Fibroblast of pulmonary artery (primary cell): Measurements from ENCODE around the gene MRC2.

Source experiments
- DNase-seq: peaks from one replicate; pipeline ENCODE4 v3.0.0-alpha.2; 2010; ENCODE audit warnings: low read depth
- H3K4me3 ChIP-seq: replicated peaks from 2 replicates; pipeline ENCODE4 v1.5.1; 2011; ENCODE audit warnings: low read depth, mild to moderate bottlenecking, control low read depth, low read length, moderate library complexity
- TF ChIP-seq, protein P1 (sequence below): IDR thresholded peaks from 2 replicates; pipeline ENCODE4 v1.5.1; 2011; ENCODE audit warnings: mild to moderate bottlenecking, control low read depth, low read length, inconsistent platforms; ENCODE audit errors: missing control alignments

The MRC2 gene

DNA sequence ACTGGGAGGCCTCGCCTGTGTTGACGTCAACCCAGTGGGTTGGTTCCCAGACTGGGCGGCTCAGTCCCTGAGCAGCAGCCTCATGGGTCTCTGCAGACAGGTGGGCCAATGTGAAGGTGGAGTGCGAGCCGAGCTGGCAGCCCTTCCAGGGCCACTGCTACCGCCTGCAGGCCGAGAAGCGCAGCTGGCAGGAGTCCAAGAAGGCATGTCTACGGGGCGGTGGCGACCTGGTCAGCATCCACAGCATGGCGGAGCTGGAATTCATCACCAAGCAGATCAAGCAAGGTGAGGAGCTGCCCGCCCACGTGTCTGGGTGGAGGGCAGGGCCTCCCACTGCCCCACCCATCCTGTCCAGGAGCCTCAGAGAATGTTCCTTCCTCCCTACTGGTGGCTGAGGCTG lies 44.1 kb downstream of the MRC2 start:
- DNase-seq, result no peak
- TF ChIP-seq, protein P1, sequence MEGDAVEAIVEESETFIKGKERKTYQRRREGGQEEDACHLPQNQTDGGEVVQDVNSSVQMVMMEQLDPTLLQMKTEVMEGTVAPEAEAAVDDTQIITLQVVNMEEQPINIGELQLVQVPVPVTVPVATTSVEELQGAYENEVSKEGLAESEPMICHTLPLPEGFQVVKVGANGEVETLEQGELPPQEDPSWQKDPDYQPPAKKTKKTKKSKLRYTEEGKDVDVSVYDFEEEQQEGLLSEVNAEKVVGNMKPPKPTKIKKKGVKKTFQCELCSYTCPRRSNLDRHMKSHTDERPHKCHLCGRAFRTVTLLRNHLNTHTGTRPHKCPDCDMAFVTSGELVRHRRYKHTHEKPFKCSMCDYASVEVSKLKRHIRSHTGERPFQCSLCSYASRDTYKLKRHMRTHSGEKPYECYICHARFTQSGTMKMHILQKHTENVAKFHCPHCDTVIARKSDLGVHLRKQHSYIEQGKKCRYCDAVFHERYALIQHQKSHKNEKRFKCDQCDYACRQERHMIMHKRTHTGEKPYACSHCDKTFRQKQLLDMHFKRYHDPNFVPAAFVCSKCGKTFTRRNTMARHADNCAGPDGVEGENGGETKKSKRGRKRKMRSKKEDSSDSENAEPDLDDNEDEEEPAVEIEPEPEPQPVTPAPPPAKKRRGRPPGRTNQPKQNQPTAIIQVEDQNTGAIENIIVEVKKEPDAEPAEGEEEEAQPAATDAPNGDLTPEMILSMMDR, result no peak
- H3K4me3 ChIP-seq, result no peak overlapping the region

DNA sequence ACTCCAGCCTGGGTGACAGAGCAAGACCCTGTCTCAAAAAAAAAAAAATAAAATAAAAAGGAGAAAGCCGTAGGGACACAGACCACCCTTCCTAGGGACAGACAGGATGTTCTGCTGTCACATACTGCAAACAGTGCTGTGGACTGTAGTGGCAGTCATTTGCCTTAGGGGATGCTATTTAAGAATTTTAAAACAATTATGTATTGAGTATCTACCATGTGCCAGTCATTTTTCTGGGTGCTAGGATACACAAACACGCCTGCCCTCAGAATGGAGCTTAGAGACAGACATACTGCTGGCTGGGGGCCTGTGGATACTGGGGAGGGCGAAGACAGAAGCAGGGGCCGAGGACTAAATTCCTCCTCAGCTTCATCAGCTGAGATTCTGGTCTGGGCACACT lies 45.5 kb downstream of the MRC2 start:
- H3K4me3 ChIP-seq, result no peak overlapping the region
- TF ChIP-seq, protein P1, result no peak
- DNase-seq, result no peak

DNA sequence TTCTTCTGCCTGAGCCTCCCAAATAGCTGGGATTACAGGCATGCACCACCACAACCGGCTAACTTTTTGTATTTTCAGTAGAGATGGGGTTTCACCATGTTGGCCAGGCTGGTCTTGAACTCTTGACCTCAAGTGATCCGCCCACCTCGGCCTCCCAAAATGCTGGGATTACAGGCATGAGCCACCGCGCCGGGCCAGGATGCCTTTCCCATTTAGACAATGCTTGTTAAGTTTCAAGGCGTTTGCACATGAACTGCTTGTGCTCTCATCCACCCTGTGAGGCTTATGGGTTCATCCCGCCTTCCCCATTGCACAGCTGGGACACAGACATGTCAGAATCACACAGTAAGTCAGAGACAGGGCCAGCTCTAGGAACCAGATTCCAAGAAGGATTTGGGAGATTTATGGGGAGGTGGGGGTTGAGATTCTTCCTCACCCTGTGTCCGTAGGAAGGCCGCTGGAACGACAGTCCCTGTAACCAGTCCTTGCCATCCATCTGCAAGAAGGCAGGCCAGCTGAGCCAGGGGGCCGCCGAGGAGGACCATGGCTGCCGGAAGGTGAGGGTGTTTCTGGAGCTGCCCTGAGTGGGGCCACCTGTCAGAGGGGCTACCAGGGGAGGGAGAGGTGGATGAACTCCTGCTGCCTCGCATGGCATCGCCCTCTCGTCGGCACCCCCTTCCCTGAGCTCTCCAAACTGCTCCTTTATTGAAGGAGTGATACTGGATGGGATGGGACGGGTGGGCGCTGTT lies 46.3 kb downstream of the MRC2 start:
- DNase-seq, result no peak
- TF ChIP-seq, protein P1, result no peak
- H3K4me3 ChIP-seq, result no peak overlapping the region

DNA sequence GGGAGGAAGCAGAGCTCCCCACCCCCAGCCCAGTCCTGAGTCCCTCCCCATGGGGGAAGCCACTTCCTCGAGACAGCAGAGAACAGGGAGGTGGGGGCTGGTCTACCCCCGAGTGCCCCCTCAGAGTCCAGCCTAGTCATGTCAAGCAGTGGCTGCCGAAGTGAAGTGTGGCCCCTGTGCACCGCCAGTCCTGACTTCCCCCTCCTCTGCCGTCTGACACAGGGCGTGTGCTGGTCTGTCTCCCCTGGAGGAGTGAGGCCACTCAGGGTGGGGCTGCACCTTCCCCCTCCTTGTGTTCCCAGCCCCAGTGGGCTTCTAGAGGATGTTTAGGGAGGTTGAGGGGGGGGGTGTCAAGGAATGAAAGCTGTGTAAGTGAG lies 46.9 kb downstream of the MRC2 start:
- no peak for DNase-seq
- no peak overlapping the region for H3K4me3 ChIP-seq
- TF ChIP-seq, protein P1, result no peak

DNA sequence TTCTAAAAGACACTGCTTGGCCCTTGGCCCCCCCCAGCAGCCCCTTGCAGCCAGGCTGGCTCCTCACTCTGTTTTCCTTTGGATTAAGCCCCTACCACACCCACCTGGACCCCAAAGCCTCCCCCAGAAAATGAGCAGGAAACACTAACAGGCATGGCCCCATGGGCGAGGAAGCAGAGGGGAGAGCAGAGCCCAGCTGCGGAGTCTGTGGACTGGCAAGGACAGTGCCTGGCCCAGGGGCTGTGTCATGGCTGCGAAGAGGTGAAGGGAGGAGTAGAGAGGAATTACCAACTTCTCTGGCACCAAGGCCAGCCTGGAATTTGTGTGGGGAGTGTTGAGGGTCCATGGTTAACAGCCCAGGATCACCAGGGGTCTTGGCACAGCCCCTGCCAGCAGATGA lies 47.4 kb downstream of the MRC2 start:
- H3K4me3 ChIP-seq, result no peak overlapping the region
- TF ChIP-seq, protein P1, result no peak
- no peak for DNase-seq

DNA sequence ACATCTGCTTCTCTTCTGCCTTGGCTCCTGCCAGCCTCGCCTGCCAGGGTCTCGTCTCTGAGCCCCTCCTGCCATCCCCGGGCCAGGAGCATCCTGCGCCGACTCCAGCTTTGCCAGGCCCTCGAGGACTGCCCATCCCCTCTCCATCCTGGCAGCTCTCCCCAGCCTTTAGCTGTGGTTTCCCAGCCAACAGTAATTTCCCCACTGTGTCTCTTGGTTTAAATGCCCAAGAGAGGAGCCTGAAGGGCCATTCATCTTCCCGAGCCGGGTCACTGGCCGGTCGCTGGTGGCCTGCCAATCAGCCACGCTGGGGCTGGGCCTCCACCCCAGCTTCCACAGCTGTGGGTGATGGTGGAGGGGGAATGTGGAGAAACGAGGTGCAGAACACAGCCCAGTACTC lies 47.8 kb downstream of the MRC2 start:
- TF ChIP-seq, protein P1, result no peak
- H3K4me3 ChIP-seq, result no peak overlapping the region
- DNase-seq, result no peak

DNA sequence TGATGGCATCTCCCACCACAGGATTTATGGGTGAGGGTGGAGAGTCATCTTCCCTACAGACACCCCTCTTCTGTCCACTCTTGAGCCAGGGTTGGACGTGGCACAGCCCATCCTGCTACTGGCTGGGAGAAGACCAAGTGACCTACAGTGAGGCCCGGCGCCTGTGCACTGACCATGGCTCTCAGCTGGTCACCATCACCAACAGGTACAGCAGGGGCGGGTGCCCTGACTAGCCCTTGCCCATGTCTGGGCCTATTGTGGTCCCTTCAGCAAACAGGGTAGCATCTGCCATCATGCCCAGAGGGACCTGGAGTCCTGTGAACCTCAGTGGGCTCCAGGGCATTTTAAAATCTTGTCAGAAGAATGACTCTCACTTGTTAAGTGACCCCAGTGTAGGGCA lies 48.2 kb downstream of the MRC2 start:
- DNase-seq, result no peak
- TF ChIP-seq, protein P1, result no peak
- H3K4me3 ChIP-seq, result no peak overlapping the region
